KMS-11 (cell line): ENCODE data around the gene PTH2.

Source experiments
- H2AFZ ChIP-seq: fragments of 200-600 bp; sonication (generic); 2 replicates; pipeline ENCODE4 v1.6.1; 2016; ENCODE audit warnings: antibody characterized with exemption, mixed run types, low read depth
- H3K27ac ChIP-seq: fragments of 200-600 bp; sonication (generic); 2 replicates; pipeline ENCODE4 v1.6.1; 2016; ENCODE audit warnings: mild to moderate bottlenecking, mixed run types
- H3K27me3 ChIP-seq: fragments of 200-600 bp; sonication (generic); 2 replicates; pipeline ENCODE4 v1.6.1; 2017; ENCODE audit warnings: mild to moderate bottlenecking, low read depth, mixed run types, moderate library complexity; ENCODE audit not compliant: insufficient read depth
- H3K36me3 ChIP-seq: fragments of 200-600 bp; sonication (generic); 2 replicates; pipeline ENCODE4 v1.6.1; 2017; ENCODE audit warnings: mild to moderate bottlenecking, mixed run types; ENCODE audit not compliant: insufficient read depth
- H3K4me1 ChIP-seq: fragments of 200-600 bp; sonication (generic); 2 replicates; pipeline ENCODE4 v1.6.1; 2016; ENCODE audit warnings: mild to moderate bottlenecking, low read depth, mixed run types; ENCODE audit not compliant: poor library complexity, severe bottlenecking
- H3K4me2 ChIP-seq: fragments of 200-600 bp; sonication (generic); 2 replicates; pipeline ENCODE4 v1.7.0; 2016; ENCODE audit warnings: mild to moderate bottlenecking, mixed run types
- H3K4me3 ChIP-seq: fragments of 200-600 bp; sonication (generic); IDR thresholded peaks from 2 replicates; pipeline ENCODE4 v1.6.1; 2017; ENCODE audit warnings: low read depth, low read length, mixed read lengths; ENCODE audit not compliant: insufficient read depth
- H3K79me2 ChIP-seq: fragments of 200-600 bp; sonication (generic); 2 replicates; pipeline ENCODE4 v1.6.1; 2016; ENCODE audit warnings: low read depth, mixed run types; ENCODE audit not compliant: insufficient read depth
- H3K9ac ChIP-seq: fragments of 200-600 bp; sonication (generic); 2 replicates; pipeline ENCODE4 v1.6.1; 2016; ENCODE audit warnings: mild to moderate bottlenecking, mixed run types
- H4K20me1 ChIP-seq: fragments of 200-600 bp; sonication (generic); 2 replicates; pipeline ENCODE4 v1.6.1; 2016; ENCODE audit warnings: mild to moderate bottlenecking, mixed run types; ENCODE audit not compliant: insufficient read depth
- TF ChIP-seq, protein P1 (sequence below): fragments of 200-600 bp; sonication (generic); conservative IDR thresholded peaks from 2 replicates; pipeline ENCODE4 v1.6.1; 2017; ENCODE audit warnings: low read depth, mild to moderate bottlenecking, antibody characterized with exemption, low read length, moderate library complexity, mixed read lengths

The PTH2 gene

DNA sequence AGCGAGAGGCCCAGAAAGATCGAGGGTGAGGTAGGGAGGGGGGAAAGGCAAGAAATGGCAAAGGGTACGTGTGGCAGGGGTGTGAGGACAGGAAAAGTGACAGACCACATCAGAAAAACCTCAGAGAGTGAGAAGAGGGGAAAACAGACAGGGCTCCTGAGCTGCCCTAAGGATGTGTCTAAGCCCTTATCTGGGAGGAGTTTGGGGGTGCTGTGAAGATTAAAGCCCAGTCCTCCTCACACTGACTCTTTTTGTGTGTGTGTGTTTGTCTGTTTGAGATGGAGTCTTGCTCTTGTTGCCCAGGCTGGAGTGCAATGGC lies 703 bp upstream of the PTH2 start:
- Histone ChIP-seq H3K36me3 (no peaks in the 10 kb centered on the region), H3K4me1 (peaks cover 4% of the 10 kb centered on the region), H3K9ac (no peak overlapping the region), H4K20me1 (no peaks in the 10 kb centered on the region), H2AFZ (no peak overlapping the region), H3K4me3 (no peak overlapping the region), H3K4me2 (no peak overlapping the region), H3K27ac (no peak overlapping the region), H3K79me2 (no peaks in the 10 kb centered on the region), H3K27me3 (peaks cover 99% of the 10 kb centered on the region)
- TF ChIP-seq, protein P1, sequence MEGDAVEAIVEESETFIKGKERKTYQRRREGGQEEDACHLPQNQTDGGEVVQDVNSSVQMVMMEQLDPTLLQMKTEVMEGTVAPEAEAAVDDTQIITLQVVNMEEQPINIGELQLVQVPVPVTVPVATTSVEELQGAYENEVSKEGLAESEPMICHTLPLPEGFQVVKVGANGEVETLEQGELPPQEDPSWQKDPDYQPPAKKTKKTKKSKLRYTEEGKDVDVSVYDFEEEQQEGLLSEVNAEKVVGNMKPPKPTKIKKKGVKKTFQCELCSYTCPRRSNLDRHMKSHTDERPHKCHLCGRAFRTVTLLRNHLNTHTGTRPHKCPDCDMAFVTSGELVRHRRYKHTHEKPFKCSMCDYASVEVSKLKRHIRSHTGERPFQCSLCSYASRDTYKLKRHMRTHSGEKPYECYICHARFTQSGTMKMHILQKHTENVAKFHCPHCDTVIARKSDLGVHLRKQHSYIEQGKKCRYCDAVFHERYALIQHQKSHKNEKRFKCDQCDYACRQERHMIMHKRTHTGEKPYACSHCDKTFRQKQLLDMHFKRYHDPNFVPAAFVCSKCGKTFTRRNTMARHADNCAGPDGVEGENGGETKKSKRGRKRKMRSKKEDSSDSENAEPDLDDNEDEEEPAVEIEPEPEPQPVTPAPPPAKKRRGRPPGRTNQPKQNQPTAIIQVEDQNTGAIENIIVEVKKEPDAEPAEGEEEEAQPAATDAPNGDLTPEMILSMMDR, result no peak

- no peak overlapping the region for H3K4me3 ChIP-seq
- H3K27ac ChIP-seq, result no peak overlapping the region
- H3K4me2 ChIP-seq, result no peak overlapping the region
- TF ChIP-seq, protein P1, result no peak
- no peaks in the 10 kb centered on the region for H3K36me3 ChIP-seq
- H3K9ac ChIP-seq, result no peak overlapping the region
- no peaks in the 10 kb centered on the region for H4K20me1 ChIP-seq
- no peaks in the 10 kb centered on the region for H3K79me2 ChIP-seq
- H3K27me3 ChIP-seq, result peaks cover 99% of the 10 kb centered on the region
- peaks cover 4% of the 10 kb centered on the region for H3K4me1 ChIP-seq
- H2AFZ ChIP-seq, result no peak overlapping the region; the same call in 1 of the 2 replicates
These were observed 702 bp downstream of the PTH2 start for GRCh38 chr19:49422407-49423070.

DNA sequence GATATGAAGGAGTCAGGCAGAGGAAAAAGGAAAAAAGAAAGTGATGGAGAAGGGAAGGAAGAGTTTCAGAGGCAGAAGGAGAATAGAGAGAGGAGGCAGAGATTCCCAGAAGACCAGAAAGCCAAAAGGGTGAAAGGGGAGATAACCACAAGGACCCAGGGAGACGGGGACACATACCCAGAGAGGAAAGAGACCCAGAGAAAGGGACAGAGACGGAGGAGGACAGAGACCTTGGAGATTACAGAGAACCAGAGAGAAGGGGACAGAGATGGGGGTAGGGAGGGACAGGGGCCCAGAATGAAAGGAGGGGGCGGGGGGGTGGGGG lies 1.4 kb downstream of the PTH2 start:
- no peaks in the 10 kb centered on the region for H3K36me3 ChIP-seq
- no peak overlapping the region for H2AFZ ChIP-seq
- peaks cover 4% of the 10 kb centered on the region for H3K4me1 ChIP-seq
- peaks cover 99% of the 10 kb centered on the region for H3K27me3 ChIP-seq
- no peaks in the 10 kb centered on the region for H3K79me2 ChIP-seq
- H3K4me2 ChIP-seq, result no peak overlapping the region
- no peak overlapping the region for H3K9ac ChIP-seq
- no peak overlapping the region for H3K4me3 ChIP-seq
- H4K20me1 ChIP-seq, result no peaks in the 10 kb centered on the region
- no peak overlapping the region for H3K27ac ChIP-seq
- TF ChIP-seq, protein P1, result no peak

DNA sequence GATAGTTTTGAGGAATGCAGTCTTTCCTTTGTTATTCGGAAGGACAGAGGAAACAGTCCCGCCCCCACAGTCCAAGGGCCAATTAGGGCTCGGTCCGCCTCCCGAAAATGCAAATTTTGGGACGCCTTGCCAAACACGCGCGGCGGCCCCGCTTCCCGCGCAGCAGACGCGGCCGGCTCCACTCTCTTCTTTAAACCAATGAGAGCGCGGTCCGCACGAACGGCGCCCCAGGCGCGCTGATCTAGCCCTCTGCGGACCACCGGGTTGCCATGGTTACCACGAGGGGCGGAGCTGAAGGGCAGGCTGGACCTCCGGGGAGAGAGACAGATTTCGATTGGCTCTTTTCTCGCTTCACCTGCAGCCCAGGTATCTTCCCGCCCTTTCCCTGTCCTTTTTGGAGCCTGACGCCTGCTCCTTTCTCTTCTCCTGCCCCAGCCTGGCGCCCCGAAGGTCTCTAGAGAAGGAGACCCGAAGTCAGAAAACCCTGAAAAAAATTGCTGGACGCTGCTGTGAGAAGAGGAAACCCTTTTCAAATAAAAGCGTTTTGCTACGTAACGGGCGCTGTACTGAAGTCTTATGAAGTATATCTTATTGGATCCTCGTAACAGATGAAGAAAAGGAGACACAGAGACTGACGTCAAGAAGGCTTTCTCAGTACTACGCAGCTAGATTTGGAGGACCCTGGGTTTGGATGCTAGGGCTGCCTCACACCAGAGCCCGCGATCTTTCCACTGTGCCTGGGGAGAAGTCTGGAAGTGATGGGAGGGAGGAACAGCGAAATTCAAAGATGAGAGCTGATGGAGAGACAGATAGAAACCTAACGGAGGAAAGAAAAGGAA lies 2.0 kb downstream of the PTH2 start:
- Histone ChIP-seq H3K36me3 (no peaks in the 10 kb centered on the region), H3K79me2 (no peaks in the 10 kb centered on the region), H2AFZ (no peak overlapping the region), H3K4me1 (peaks cover 4% of the 10 kb centered on the region), H3K4me2 (no peak overlapping the region), H4K20me1 (no peaks in the 10 kb centered on the region), H3K27me3 (peaks cover 99% of the 10 kb centered on the region), H3K4me3 (no peak overlapping the region), H3K27ac (no peak overlapping the region), H3K9ac (no peak overlapping the region)
- TF ChIP-seq, protein P1, result no peak
